Liver (tissue), 9 donors: ENCODE results near the gene PRSS12. TPM values are rescaled to one million over a fixed set of nuclear protein-coding genes. Genes with fewer than 3 reads are reported as not detected.

Source experiments
- DNase-seq: peaks from one replicate; pipeline ENCODE4 v3.0.0-alpha.2; 2017; ENCODE audit warnings: low spot score
- H3K27ac ChIP-seq, 2 donors: one replicate each; pipeline ENCODE4 v1.7.0; 2013; ENCODE audit warnings: inconsistent platforms in 2 of 2, low read length in 2 of 2, control low read depth in 1 of 2, low read depth in 1 of 2, mild to moderate bottlenecking in 1 of 2
- H3K27me3 ChIP-seq, 4 donors: one replicate each; pipeline versions ENCODE4 v1.6.1 to v1.7.0; 2013; ENCODE audit warnings: low read length in 3 of 4, inconsistent platforms in 1 of 4, mild to moderate bottlenecking in 1 of 4, moderate library complexity in 1 of 4; ENCODE audit not compliant: control insufficient read depth in 4 of 4, insufficient read depth in 4 of 4
- H3K36me3 ChIP-seq, 4 donors: one replicate each; pipeline versions ENCODE4 v1.6.1 to v1.7.0; 2013; ENCODE audit warnings: low read length in 3 of 4, mild to moderate bottlenecking in 3 of 4, low read depth in 1 of 4, moderate library complexity in 1 of 4; ENCODE audit not compliant: control insufficient read depth in 4 of 4, insufficient read depth in 3 of 4
- H3K4me1 ChIP-seq, 4 donors: one replicate each; pipeline versions ENCODE4 v1.6.1 to v1.7.0; 2013; ENCODE audit warnings: low read length in 3 of 4, mild to moderate bottlenecking in 3 of 4, moderate library complexity in 1 of 4; ENCODE audit not compliant: control insufficient read depth in 4 of 4, insufficient read depth in 4 of 4
- H3K4me3 ChIP-seq, 3 donors: one replicate each; pipeline versions ENCODE4 v1.6.1 to v1.7.0; 2013; ENCODE audit warnings: low read length in 3 of 3, control low read depth in 1 of 3, low read depth in 1 of 3, mild to moderate bottlenecking in 1 of 3
- H3K9ac ChIP-seq, 2 donors: one replicate each; pipeline ENCODE4 v1.7.0; 2013; ENCODE audit warnings: low read length in 2 of 2, mild to moderate bottlenecking in 2 of 2, moderate library complexity in 2 of 2, control low read depth in 1 of 2, low read depth in 1 of 2
- H3K9me3 ChIP-seq, 4 donors: one replicate each; pipeline versions ENCODE4 v1.6.1 to v1.7.0; 2013; ENCODE audit warnings: low read length in 3 of 4; ENCODE audit not compliant: control insufficient read depth in 4 of 4
- ATF3 ChIP-seq: IDR thresholded peaks from 2 replicates; pipeline ENCODE4 v1.6.1; 2016; ENCODE audit warnings: antibody characterized with exemption
- CTCF ChIP-seq: fragments of 150-350 bp; IDR thresholded peaks from 2 replicates; pipeline ENCODE4 v1.5.1; 2017; ENCODE audit warnings: improper control_type of control experiment, low read depth, low read length; ENCODE audit not compliant: missing input control
- EGR1 ChIP-seq, 2 donors: IDR thresholded peaks; 2 replicates each; pipeline ENCODE4 v1.6.1; 2016 to 2018; ENCODE audit warnings: antibody characterized with exemption in 2 of 2, low read depth in 2 of 2
- FOXA1 ChIP-seq: IDR thresholded peaks from 2 replicates; pipeline ENCODE4 v1.6.1; 2016; ENCODE audit warnings: antibody characterized with exemption
- FOXA2 ChIP-seq: IDR thresholded peaks from 2 replicates; pipeline ENCODE4 v1.6.1; 2016; ENCODE audit warnings: antibody characterized with exemption
- GABPA ChIP-seq, 2 donors: IDR thresholded peaks in 1 of 2; conservative IDR thresholded peaks in 1 of 2; 2 replicates each; pipeline ENCODE4 v1.6.1; 2016; ENCODE audit warnings: antibody characterized with exemption in 2 of 2, mild to moderate bottlenecking in 1 of 2, moderate library complexity in 1 of 2
- HNF4A ChIP-seq, 2 donors: conservative IDR thresholded peaks; 2 replicates each; pipeline ENCODE4 v1.6.1; 2016; ENCODE audit warnings: antibody characterized with exemption in 2 of 2, mild to moderate bottlenecking in 2 of 2
- HNF4G ChIP-seq: IDR thresholded peaks from 2 replicates; pipeline ENCODE4 v1.6.1; 2016; ENCODE audit warnings: antibody characterized with exemption
- JUND ChIP-seq, 2 donors: IDR thresholded peaks; 2 replicates each; pipeline ENCODE4 v1.6.1; 2016; ENCODE audit warnings: antibody characterized with exemption in 2 of 2
- NR2F2 ChIP-seq: IDR thresholded peaks from 2 replicates; pipeline ENCODE4 v1.6.1; 2016; ENCODE audit warnings: antibody characterized with exemption
- RAD21 ChIP-seq, 2 donors: IDR thresholded peaks; 2 replicates each; pipeline ENCODE4 v1.6.1; 2016; ENCODE audit warnings: antibody characterized with exemption in 2 of 2, mild to moderate bottlenecking in 2 of 2
- REST ChIP-seq: IDR thresholded peaks from 2 replicates; pipeline ENCODE4 v1.6.1; 2016; ENCODE audit warnings: antibody characterized with exemption, mild to moderate bottlenecking
- RXRA ChIP-seq, 2 donors: IDR thresholded peaks; 2 replicates each; pipeline ENCODE4 v1.6.1; 2017 to 2018; ENCODE audit warnings: antibody characterized with exemption in 2 of 2, mild to moderate bottlenecking in 1 of 2
- SP1 ChIP-seq: IDR thresholded peaks from 2 replicates; pipeline ENCODE4 v1.6.1; 2018; ENCODE audit warnings: antibody characterized with exemption, mild to moderate bottlenecking
- TAF1 ChIP-seq: conservative IDR thresholded peaks from 2 replicates; pipeline ENCODE4 v1.6.1; 2016; ENCODE audit warnings: antibody characterized with exemption, mild to moderate bottlenecking
- YY1 ChIP-seq: IDR thresholded peaks from 2 replicates; pipeline ENCODE4 v1.6.1; 2016; ENCODE audit warnings: antibody characterized with exemption, mild to moderate bottlenecking
- ZBTB33 ChIP-seq: IDR thresholded peaks from 2 replicates; pipeline ENCODE4 v1.6.1; 2016; ENCODE audit warnings: antibody characterized with exemption
- WGBS: extraction: QIAGEN DNeasy Blood & Tissue Kit; methylation state at CpG from one replicate; pipeline ENCODE4 v1.1.7; 2013; 5-methylcytosine and 5-hydroxymethylcytosine counted together
- polyA plus RNA-seq, 2 donors: library from polyadenylated mRNA; stranded (reverse) in 1 of 2; unstranded in 1 of 2; fragments of 200-250 nt in 1 of 2; fragments of >200 nt in 1 of 2; fragmentation: Nextera tagmentation in 1 of 2; extraction: Ambion mirVana in 1 of 2; gene quantifications; one replicate each; pipeline versions ENCODE4 v1.2.1 to v1.2.3, GENCODE V29; 2013 to 2015
- total RNA-seq, 2 donors: library from RNA; depleted of rRNA; stranded (reverse); fragments of >200 nt; gene quantifications; one replicate each; pipeline ENCODE4 v1.2.3, GENCODE V29; 2014
- TF ChIP-seq, protein P1 (sequence below): IDR thresholded peaks from 2 replicates; pipeline ENCODE4 v1.6.1; 2016; ENCODE audit warnings: antibody characterized with exemption
- donor health status: healthy.
- donor health status: healthy.
- donor health status: healthy.
- donor health status: healthy.
- donor health status: healthy.

PRSS12 gene
- total and polyA plus RNA-seq, 4 donors: 0.07 to 0.25 (median 0.10) TPM

GRCh38 chr4:118390121-118390520, 37.3 kb upstream of the PRSS12 start:
- H3K4me1 ChIP-seq: no peaks in the 10 kb centered on the region
- peaks cover 0 to 10% (median under 1%) of the 10 kb centered on the region in 4 donors for H3K9me3 ChIP-seq
- DNase-seq: no peak
- H3K9ac ChIP-seq: no peak overlapping the region
- H3K36me3 ChIP-seq: no peaks in the 10 kb centered on the region
- no peak overlapping the region for H3K4me3 ChIP-seq
- TF ChIP-seq GABPA (IDR thresholded peaks at IDR 0.05 in 1 of 2, conservative IDR thresholded peaks at IDR 0.05 in 1 of 2) (no peak), FOXA2 (no peak), HNF4G (no peak), SP1 (no peak), CTCF (no peak), JUND (IDR thresholded peaks at IDR 0.05) (no peak), REST (no peak), EGR1 (IDR thresholded peaks at IDR 0.05; ENCODE audit: low read depth in 2 of 2) (no peak), RXRA (IDR thresholded peaks at IDR 0.05) (no peak), HNF4A (conservative IDR thresholded peaks at IDR 0.05) (no peak), TAF1 (no peak), RAD21 (IDR thresholded peaks at IDR 0.05) (no peak), NR2F2 (no peak), FOXA1 (no peak), YY1 (no peak), ZBTB33 (no peak), ATF3 (no peak)
- TF ChIP-seq, protein P1, sequence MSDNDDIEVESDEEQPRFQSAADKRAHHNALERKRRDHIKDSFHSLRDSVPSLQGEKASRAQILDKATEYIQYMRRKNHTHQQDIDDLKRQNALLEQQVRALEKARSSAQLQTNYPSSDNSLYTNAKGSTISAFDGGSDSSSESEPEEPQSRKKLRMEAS: no peak
- WGBS: 78% methylated on average over 2 of the region's 2 CpGs
- no peak overlapping the region for H3K27ac ChIP-seq
- no peaks in the 10 kb centered on the region for H3K27me3 ChIP-seq
